Stimulated activated CD4-positive, alpha-beta T cell treated with anti-CD3 and anti-CD28 coated beads, Interleukin-2, amount 100 ng/mL, for 4 hours (primary cell): ENCODE data around the gene AFMID.
"Not testable (repeated sequence)": the region's sequence is repeated elsewhere in the genome, so short reads cannot be mapped to it uniquely, and the experiment has no call there.

ENCODE experiments used
- DNase-seq: peaks from one replicate; pipeline ENCODE4 v3.0.0-alpha.2; 2020; ENCODE audit warnings: low read depth

Gene AFMID, protein sequence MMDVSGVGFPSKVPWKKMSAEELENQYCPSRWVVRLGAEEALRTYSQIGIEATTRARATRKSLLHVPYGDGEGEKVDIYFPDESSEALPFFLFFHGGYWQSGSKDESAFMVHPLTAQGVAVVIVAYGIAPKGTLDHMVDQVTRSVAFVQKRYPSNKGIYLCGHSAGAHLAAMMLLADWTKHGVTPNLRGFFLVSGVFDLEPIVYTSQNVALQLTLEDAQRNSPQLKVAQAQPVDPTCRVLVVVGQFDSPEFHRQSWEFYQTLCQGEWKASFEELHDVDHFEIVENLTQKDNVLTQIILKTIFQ

GRCh38 chr17:78186692-78187595, at the start of gene AFMID, which contains the start of gene TK1:
Gene AFMID (plus strand): TSS chr17:78187362. CDS start chr17:78187371, 9 bp downstream.
Gene TK1 (minus strand): TSS chr17:78187052. CDS start chr17:78186994, 58 bp downstream.
- DNase-seq, result peak; percentile 52

GRCh38 chr17:78137392-78138203, 49.6 kb upstream of the AFMID start:
- no peak for DNase-seq

DNA sequence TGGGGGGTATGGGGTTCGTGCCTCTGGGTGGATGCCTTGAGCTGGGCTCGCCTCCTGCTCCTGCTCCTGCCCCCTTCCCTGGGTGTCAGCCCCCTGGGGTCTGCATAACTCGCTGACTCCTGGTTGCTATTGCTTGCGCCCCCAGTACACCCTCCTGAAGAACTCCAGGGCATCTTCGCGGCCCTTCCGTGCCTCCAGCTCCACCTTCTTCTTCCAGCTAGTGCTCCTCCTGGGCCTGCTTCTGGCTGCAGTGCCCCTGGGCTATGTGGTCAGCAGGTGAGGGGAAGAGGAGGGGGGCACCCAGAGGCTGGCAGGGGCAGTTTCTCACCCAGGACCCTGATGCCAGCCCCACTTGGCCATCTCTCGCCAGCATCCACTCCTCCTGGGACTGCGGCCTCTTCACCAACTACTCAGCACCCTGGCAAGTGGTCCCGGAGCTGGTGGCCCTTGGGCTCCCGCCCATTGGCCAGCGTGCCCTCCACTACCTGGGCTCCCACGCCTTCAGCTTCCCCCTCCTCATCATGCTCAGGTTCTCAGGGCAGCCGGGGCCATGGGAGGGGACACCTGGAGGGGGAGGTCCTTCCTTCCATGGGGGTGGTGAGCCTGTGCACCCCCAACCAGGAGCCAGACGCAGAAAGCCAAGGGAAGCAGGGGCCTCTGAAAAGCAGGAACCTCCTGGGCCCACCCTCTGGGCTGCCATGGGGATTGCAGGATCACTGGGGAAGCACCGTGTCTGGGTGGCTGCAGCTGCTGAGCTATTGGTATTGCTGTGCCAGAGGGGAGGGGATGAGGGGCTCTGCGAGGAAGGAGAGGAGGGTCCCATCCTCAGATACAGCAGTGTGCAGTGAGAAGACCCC, 48.7 kb upstream of the AFMID start:
- no peak for DNase-seq

GRCh38 chr17:78139861-78140168, 47.3 kb upstream of the AFMID start:
- DNase-seq, result not testable (repeated sequence)

- DNase-seq, result peak; percentile 85
Observed at GRCh38 chr17:78140169-78141051, 46.8 kb upstream of the AFMID start.

DNA sequence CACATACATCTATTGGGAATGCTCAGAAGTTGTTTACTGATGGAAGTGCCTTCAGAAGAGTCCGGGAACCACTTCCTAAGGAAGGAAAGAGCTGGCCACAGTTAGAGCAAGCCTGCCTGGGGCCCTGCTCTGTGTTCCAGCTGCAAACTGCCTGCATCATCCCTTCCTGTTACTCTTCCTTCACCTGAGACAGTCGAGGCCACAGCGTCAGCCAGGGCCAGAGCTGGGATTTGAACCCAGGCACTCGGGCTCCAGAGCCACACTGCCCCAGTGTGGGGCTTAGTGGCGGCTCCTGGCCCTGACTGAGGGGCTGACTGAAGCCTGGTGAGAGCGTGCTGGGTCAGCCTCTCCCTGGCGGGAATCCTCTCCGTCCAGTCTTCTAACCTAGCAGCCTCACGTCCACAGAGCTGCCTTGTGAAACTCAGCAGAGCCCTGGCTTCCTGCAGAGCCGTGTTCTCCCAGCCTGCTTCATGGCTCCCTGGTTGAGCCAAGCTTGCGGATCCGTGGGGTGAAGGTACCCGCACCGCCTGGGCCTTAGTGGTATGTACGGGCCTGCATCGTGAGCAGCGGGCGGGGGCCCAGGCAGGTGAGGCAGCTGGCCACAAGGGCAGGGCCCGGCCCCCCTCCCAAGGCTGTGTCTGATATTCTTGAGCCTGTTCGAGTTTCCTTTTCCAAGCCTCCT, 45.6 kb upstream of the AFMID start:
- no peak for DNase-seq

- DNase-seq, result no peak
Observed at GRCh38 chr17:78142119-78142861, 44.9 kb upstream of the AFMID start.

DNA sequence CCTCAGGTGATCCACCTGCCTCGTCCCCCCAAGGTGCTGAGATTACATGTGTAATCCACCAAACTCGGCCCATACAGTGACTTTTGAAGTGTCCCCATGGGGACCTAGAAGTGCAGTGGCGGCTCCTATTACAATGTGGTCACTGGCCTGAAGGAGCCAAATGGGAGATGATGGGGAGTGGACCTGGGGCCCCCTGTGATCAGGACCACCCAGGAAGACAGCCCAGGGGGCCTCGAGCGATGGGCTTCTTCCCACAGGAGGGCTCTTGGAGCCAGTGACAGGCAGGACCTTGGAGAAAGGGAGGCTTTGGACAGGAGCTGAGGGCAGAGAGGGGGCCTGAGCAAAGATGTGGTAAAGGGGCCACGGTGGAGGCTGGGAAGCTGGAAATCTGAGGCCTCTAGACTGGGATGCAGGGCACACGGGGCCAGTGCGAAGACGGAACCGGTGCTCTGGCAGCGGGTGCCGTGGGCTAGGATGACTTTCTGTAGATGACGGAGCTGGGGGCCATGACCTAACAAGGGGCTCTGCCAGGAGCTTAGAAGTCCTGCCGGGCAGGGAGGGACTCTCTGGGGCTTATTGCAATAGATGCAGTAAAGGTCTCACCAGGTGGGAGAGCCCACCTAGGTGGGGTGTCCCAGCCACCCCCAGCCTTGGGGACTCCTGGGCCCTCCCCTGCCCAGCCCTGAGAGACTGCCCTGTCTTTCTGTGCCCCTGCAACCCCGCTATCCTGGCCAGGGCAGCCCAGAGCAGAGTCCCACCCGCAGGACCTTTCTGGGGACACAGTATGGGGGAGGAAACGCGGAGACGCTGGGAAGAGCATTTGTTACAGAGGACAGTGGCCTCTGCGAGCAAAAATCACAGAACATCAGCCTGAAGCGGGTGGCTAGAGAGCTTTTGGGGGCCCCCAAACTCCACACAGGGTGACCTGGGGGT, 43.7 kb upstream of the AFMID start:
- DNase-seq, result no peak

DNA sequence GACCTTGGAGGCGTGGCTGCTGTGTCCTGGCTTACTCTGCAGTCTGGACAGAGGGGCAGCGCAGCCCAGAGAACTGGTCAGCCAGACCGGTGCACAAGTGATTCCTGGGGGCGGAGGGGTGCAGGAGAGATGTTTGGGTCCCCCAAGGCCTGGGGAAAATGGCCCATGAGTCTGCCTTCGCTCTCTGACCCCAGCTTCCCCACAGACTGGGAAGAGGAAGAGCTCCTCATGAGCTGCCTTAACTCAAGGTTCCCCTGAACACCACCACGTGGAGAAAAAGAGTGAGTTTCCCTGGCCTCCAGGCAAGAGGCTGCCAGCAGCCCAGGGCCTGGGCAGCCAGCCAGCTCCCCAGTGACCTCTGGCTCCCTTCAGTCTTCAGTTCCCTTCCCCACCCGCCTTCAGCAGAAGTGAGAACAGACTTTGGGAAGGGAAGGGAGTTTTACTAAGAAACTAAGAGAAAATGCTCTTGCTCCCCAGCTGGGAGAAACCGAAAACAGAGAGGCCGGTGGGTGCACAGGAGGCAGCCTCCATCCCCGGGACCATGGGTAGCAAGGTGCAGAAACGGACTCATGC, 42.9 kb upstream of the AFMID start:
- no peak for DNase-seq

GRCh38 chr17:78144736-78145641, 42.2 kb upstream of the AFMID start:
- no peak for DNase-seq

DNA sequence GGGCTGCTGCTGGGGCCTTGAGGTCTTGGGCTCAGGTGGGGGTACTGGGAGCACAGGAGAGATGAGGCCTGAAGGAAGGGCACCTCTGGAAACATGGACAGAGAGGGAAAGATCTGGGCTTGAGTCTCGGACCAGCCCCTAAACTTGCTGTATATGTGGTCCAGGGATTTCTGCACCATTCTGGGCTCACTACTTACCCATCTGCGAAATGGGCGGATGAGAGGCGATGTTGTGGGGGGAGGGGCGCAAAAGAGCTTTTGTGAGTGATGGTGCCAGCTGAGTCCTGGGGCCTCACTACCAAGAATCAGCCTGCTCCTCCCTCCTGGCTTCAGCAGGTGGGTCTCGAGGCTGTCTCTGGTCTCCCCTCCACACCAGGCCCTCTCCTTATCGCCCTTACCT, 40.7 kb upstream of the AFMID start:
- DNase-seq, result no peak

DNA sequence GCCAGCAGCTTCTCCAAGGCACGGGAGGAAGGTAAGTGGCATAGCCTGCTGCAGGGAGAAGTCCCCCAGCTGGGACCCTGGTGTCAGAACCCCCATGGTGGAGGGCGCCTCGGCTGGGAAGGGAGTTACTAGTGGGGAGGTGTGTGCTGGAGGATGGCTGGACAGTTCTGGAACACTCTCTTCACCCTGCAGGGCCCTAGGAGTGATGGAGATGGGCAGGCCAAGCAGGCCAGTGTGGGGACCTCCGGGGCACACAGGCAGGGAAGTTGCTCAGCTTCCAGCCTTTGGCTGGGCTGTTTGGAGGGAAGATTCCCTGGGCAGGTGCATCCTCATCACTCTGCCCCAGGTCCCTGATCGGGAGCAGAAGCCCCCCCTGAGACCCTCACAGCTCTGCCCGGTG, 40.3 kb upstream of the AFMID start:
- no peak for DNase-seq

- DNase-seq, result no peak
Observed at GRCh38 chr17:78147315-78147998, 39.7 kb upstream of the AFMID start.

- DNase-seq, result no peak
Observed at GRCh38 chr17:78148286-78149016, 38.7 kb upstream of the AFMID start.

DNA sequence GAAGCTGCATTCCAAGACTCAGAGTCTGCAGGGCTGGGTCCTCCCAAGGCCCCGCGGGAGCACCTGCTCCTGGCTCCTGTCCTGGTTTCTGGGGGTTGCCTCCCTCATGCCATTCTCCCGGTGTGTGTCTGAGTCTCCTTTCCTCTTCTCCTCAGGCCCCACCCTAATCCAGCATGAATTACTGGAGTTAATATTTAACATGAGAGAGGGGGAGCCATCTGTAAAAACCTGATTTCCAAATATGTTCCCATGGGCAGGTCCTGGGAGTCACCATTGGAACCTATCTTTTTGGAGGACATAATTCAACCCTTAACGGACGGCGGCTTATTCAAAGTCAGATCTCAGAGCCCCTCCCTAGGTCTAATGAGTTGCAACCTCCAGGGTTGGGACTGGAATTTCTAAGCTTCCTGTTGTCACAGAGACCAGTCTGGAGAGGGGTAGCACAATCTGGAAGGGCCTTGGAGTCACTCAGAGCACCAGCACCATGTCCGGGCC, 35.6 kb upstream of the AFMID start:
- DNase-seq, result no peak
